ENCODE results near the gene NOL3. TPM values are rescaled to one million over a fixed set of nuclear protein-coding genes. Genes with fewer than 3 reads are reported as not detected.

Gene NOL3
- total RNA-seq, 1 experiment from 2014 or later = 14.7 TPM

- DNase-seq (ENCODE audit: low read depth) = peak; percentile 75
Measured at GRCh38 chr16:67155295-67156142, 14.8 kb upstream of the NOL3 start.

GRCh38 chr16:67156143-67156844, 14.0 kb upstream of the NOL3 start:
- DNase-seq (ENCODE audit: low read depth) = no peak

GRCh38 chr16:67157106-67157748, 13.1 kb upstream of the NOL3 start:
- no peak for DNase-seq (ENCODE audit: low read depth)

- DNase-seq (ENCODE audit: low read depth) = no peak
Measured at GRCh38 chr16:67157892-67158635, 12.3 kb upstream of the NOL3 start.

GRCh38 chr16:67158637-67159600, 11.4 kb upstream of the NOL3 start:
- DNase-seq (ENCODE audit: low read depth) = peak; percentile 52

- DNase-seq (ENCODE audit: low read depth) = no peak
Measured at GRCh38 chr16:67161595-67162058, 8.7 kb upstream of the NOL3 start.

- DNase-seq (ENCODE audit: low read depth) = no peak
Measured at GRCh38 chr16:67162506-67163163, 7.7 kb upstream of the NOL3 start.

GRCh38 chr16:67163164-67163998, 7.0 kb upstream of the NOL3 start:
- DNase-seq (ENCODE audit: low read depth) = peak; percentile 39

- DNase-seq (ENCODE audit: low read depth) = no peak
Measured at GRCh38 chr16:67163999-67164558, 6.3 kb upstream of the NOL3 start.

- DNase-seq (ENCODE audit: low read depth) = no peak
Measured at GRCh38 chr16:67164599-67165061, 5.7 kb upstream of the NOL3 start, which contains the start of gene HSF4. Gene HSF4 (plus strand): TSS chr16:67164745. CDS start chr16:67164812, 67 bp downstream.

- no peak for DNase-seq (ENCODE audit: low read depth)
Measured at GRCh38 chr16:67165121-67166078, 4.9 kb upstream of the NOL3 start.

- DNase-seq (ENCODE audit: low read depth) = no peak
Measured at GRCh38 chr16:67166110-67166547, 4.2 kb upstream of the NOL3 start.

- DNase-seq (ENCODE audit: low read depth) = no peak
Measured at GRCh38 chr16:67166598-67167168, 3.7 kb upstream of the NOL3 start.

GRCh38 chr16:67167588-67167987, 2.8 kb upstream of the NOL3 start:
- DNase-seq (ENCODE audit: low read depth) = no peak

- no peak for DNase-seq (ENCODE audit: low read depth)
Measured at GRCh38 chr16:67169011-67169451, 1.3 kb upstream of the NOL3 start.

GRCh38 chr16:67169642-67170167, 633 bp upstream of the NOL3 start:
- DNase-seq (ENCODE audit: low read depth) = peak; percentile 51
